Ascending aorta (tissue), 2 donors: Measurements from ENCODE around the gene DZIP1L. TPM values are rescaled to one million over a fixed set of nuclear protein-coding genes. Genes with fewer than 3 reads are reported as not detected.

Experiments
- DNase-seq, 2 donors: peaks; one replicate each; pipeline ENCODE4 v3.0.0-alpha.2; 2019; ENCODE audit warnings: low spot score in 2 of 2
- H3K27ac ChIP-seq, 2 donors: fragments of 200-600 bp; sonication (generic); one replicate each; pipeline ENCODE4 v1.5.1; 2016 to 2017; ENCODE audit warnings: mild to moderate bottlenecking in 1 of 2
- H3K27me3 ChIP-seq: fragments of 200-600 bp; sonication (generic); one replicate; pipeline ENCODE4 v1.5.1; 2017
- H3K36me3 ChIP-seq, 2 donors: fragments of 200-600 bp; sonication (generic); one replicate each; pipeline ENCODE4 v1.5.1; 2016
- H3K4me1 ChIP-seq, 2 donors: fragments of 200-600 bp; sonication (generic); one replicate each; pipeline ENCODE4 v1.5.1; 2016 to 2017; ENCODE audit warnings: mild to moderate bottlenecking in 1 of 2
- H3K4me3 ChIP-seq, 2 donors: fragments of 200-600 bp; sonication (generic); one replicate each; pipeline ENCODE4 v1.5.1; 2016 to 2017; ENCODE audit warnings: mild to moderate bottlenecking in 1 of 2
- H3K9me3 ChIP-seq, 2 donors: fragments of 200-600 bp; sonication (generic); one replicate each; pipeline ENCODE4 v1.5.1; 2016
- intact Hi-C: fragments of 100-400 bp; cut with DNase I; formaldehyde crosslinking; loops from one replicate; pipeline ENCODE4 v1.15.1; 2023
- total RNA-seq: library from RNA; depleted of rRNA; stranded (reverse); fragments of >200 nt; gene quantifications from one replicate; pipeline ENCODE4 v1.1.0, GENCODE V29; 2016
- TF ChIP-seq, protein P1 (sequence below), 3 experiments: fragments of 200-600 bp in 2 of 3; fragments of 450-650 bp in 1 of 3; sonication (generic) in 2 of 3; IDR thresholded peaks; one replicate each; pipeline ENCODE4 v1.5.1; 2016 to 2019; ENCODE audit warnings: antibody characterized with exemption in 3 of 3, mild to moderate bottlenecking in 1 of 3, moderate library complexity in 1 of 3

DZIP1L gene
- total RNA-seq, 1 donor from 2014 or later = 23.1 TPM

DNA sequence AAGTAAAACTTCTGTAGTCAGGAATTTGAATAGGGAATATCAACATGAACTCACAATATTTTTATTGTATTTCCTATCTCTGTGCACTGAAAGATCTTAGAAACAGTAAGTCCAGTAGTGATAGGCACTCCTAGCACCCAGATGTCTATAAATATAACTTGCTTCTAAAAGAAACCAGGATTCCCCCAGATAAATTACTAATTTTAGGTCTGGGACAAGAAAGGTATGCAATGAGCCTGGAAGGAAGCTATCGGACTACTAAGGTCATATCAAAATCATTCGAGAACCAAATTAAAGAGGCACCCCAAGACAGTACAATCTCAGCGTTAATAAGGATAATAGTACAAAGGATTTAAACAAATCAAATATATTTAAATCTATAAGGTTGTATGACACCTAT is 58.0 kb downstream of the DZIP1L start:
- Histone ChIP-seq H3K36me3 (peaks cover 6 to 14% of the 10 kb centered on the region in 2 donors), H3K4me1 (no peaks in the 10 kb centered on the region), H3K9me3 (no peaks in the 10 kb centered on the region), H3K4me3 (no peak overlapping the region), H3K27me3 (no peaks in the 10 kb centered on the region), H3K27ac (no peak overlapping the region)
- intact Hi-C loops = no loop called here
- DNase-seq = no peak
- TF ChIP-seq, protein P1, sequence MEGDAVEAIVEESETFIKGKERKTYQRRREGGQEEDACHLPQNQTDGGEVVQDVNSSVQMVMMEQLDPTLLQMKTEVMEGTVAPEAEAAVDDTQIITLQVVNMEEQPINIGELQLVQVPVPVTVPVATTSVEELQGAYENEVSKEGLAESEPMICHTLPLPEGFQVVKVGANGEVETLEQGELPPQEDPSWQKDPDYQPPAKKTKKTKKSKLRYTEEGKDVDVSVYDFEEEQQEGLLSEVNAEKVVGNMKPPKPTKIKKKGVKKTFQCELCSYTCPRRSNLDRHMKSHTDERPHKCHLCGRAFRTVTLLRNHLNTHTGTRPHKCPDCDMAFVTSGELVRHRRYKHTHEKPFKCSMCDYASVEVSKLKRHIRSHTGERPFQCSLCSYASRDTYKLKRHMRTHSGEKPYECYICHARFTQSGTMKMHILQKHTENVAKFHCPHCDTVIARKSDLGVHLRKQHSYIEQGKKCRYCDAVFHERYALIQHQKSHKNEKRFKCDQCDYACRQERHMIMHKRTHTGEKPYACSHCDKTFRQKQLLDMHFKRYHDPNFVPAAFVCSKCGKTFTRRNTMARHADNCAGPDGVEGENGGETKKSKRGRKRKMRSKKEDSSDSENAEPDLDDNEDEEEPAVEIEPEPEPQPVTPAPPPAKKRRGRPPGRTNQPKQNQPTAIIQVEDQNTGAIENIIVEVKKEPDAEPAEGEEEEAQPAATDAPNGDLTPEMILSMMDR (IDR thresholded peaks at IDR 0.05) = no peak

DNA sequence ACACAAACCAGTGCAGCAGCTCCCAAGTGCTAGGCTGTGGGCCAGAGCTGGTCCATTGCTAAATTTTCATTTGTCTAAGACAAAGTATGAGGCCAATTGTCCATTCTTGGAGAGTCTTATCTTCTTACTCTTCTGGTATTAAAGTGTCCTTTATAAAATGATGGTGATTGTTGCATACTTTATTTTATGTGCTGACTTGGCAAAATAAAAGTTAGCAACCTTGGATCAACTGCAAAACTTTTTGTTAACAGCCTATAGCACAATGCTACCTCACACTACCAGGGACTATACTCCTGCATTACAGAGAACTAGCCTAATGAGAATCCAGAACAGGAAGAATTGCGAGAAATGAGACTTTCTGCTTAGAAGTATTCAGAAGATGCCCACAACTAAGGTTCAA is 61.4 kb downstream of the DZIP1L start:
- no peaks in the 10 kb centered on the region for H3K27me3 ChIP-seq
- no peaks in the 10 kb centered on the region for H3K4me1 ChIP-seq
- no peaks in the 10 kb centered on the region for H3K9me3 ChIP-seq
- TF ChIP-seq, protein P1 (IDR thresholded peaks at IDR 0.05) = no peak
- peaks cover 0 to 5% of the 10 kb centered on the region in 2 donors for H3K36me3 ChIP-seq
- intact Hi-C loops = no loop called here
- no peak overlapping the region for H3K4me3 ChIP-seq
- DNase-seq = no peak
- H3K27ac ChIP-seq = no peak overlapping the region

DNA sequence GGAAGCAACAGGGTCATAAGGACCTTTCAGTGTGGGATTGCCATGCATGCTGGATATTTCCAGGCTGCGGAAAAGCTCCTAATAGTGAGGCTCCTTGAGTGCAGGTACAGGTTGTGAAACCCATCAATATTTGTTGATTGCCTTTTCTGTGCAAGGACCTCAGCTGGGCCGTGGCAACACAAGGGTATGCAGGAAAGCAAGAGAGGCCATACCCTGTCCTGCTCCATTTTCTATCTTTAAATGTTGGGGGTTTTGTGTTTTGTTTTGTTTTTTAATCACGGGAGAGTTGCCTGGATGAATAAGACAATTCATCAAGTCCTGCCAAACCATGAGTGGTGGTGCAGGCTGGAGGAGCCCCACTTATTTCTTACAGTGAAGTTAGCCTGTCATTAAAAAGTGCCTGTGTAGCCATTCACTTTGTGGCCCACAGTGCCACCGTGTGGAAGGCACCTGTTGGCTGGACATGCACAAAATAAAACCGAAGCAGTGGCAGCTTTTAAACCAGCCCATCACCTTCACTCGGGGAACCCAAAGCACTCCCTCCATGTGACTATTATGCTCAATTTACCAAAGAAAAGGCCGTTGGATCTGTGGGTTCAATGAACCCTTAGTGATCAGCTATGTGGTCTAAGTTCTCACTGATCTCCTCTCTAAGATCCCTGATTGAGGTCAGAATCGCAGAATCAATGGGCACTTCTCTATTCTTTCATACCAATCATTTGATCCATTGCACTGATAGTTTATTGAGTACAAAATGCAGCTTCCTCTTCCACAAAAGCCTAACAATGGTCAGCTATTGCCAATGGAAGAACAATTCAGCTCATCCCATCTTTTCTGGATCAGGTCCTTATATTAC is 63.2 kb downstream of the DZIP1L start:
- TF ChIP-seq, protein P1 (IDR thresholded peaks at IDR 0.05) = peak in 2 of 3 experiments; percentile 38 to 59
- Histone ChIP-seq H3K27me3 (no peaks in the 10 kb centered on the region), H3K4me1 (no peaks in the 10 kb centered on the region), H3K4me3 (no peak overlapping the region), H3K36me3 (peaks cover 0 to 10% of the 10 kb centered on the region in 2 donors), H3K27ac (no peak overlapping the region), H3K9me3 (no peaks in the 10 kb centered on the region)
- no peak for DNase-seq
- intact Hi-C loops = no loop called here

DNA sequence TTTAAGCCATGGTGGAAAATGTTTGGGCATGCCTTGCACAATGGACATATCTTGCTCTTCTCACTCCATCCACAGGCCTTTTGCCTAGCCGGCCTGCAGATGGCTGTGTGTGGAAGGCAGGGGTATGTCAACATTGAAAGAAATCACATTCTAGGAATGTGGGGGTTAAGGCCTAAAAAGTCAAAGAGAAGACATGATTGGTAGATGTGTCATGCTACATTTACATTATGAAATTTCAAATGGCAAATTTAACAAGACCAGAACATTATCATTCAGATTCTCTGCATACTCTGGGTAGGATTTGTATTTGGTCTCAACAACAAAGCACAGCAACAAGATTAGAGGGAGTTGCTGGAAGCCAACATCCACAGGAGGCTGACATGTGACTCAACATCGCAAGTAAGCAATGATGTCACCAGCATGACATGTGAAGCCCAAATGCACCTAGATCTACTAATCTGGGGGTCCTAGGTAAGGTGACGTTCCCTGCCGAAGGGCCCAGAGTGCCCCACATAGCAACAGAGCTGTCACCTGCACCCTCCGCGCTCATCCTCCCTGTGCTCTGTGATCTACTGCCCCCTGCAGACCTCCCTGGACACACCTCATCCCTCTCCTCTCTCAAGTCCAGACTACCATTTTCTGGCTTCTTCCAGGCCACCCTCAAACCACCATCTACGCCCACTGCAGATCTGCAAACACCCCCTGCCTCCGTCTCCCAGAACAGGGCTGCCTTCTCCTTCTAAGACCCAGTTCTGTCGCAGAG is 66.1 kb downstream of the DZIP1L start:
- H3K27me3 ChIP-seq = no peaks in the 10 kb centered on the region
- intact Hi-C loops = no loop called here
- TF ChIP-seq, protein P1 (IDR thresholded peaks at IDR 0.05) = no peak

DNA sequence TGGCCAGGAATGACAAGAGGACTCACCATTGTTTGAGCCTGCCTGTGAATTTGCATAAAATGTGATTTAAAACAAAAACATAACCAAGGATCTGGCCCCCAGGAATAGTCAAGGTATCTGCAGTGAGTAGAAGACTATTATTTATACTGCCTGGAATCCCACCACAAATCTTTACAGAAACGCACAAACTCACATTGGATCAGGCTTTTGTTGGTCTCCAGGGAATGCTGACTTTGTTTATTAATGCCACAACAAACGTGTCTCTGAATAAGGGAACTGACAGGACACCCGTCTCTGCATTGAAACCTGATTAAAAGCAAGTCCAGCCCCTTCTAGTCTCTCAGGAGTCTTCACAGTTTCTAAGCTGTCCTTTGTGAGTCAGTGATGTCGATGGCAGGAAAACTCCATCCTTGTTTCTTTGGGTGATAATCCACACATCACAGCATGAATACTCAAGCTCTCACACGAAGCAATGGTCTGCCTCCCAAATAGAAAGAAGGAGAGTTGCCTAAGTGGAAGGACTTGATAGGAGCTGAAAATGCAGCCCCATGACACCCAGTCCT is 67.7 kb downstream of the DZIP1L start:
- Histone ChIP-seq H3K4me1 (no peaks in the 10 kb centered on the region), H3K27ac (no peak overlapping the region), H3K4me3 (no peak overlapping the region), H3K9me3 (no peaks in the 10 kb centered on the region), H3K27me3 (no peaks in the 10 kb centered on the region), H3K36me3 (peaks cover 0 to 5% of the 10 kb centered on the region in 2 donors)
- intact Hi-C loops = no loop called here
- TF ChIP-seq, protein P1 (IDR thresholded peaks at IDR 0.05) = no peak
- DNase-seq = no peak

More for the DNA sequence above, 66.1 kb downstream of the DZIP1L start:
- Histone ChIP-seq H3K4me1 (no peaks in the 10 kb centered on the region), H3K9me3 (no peaks in the 10 kb centered on the region), H3K27ac (no peak overlapping the region), H3K4me3 (no peak overlapping the region), H3K36me3 (peaks cover 0 to 9% of the 10 kb centered on the region in 2 donors)
- no peak for DNase-seq
